ENCODE data around the gene DENND2A.
"Not testable (repeated sequence)": the region's sequence is repeated elsewhere in the genome, so short reads cannot be mapped to it uniquely, and the experiment has no call there.

Gene DENND2A

DNA sequence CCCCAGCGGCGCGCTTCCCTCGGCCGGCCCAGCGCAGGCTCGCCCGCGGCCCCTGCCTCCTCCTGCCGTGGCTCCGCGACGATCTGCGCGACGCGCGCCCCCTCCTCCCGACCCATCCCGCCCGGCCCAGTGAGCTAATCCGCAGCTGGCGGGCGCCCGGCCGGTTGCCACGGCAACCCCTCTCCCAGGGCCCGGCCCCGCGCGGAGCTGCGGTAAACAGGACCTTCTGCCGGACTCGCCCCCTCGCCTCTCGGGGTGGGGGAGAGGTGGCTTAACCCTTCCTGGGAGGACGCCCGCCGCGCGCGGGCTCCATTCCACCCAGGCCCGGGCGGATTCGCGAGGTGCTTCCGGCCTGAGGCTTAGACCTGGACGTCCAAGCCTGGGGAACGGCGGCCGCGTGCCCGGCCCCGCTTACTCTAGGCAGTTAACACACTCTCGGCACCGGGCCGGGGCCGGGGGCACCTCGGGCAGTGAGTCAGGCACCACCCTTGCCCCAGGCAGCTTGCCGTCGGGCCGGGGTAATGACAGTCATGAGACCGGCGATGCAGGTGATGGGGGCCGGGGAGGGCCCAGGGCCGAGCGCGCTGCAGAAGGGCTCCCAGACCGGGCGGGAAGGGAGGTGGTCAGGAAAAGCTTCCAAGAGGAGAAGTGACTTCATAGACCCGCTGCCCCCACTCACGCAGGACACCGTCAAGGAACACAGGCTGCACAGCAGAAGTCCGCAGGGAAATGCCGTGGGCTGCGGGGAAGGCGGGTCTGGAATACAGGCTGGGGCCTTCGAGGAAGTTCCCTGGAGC lies at the start of gene DENND2A:
Gene DENND2A, minus strand, starts transcription at position 87 of the 797 bp plus-strand sequence. CDS start 38,416 bp downstream, outside the sequence.
- no peak for DNase-seq (ENCODE audit: low read depth)

DNA sequence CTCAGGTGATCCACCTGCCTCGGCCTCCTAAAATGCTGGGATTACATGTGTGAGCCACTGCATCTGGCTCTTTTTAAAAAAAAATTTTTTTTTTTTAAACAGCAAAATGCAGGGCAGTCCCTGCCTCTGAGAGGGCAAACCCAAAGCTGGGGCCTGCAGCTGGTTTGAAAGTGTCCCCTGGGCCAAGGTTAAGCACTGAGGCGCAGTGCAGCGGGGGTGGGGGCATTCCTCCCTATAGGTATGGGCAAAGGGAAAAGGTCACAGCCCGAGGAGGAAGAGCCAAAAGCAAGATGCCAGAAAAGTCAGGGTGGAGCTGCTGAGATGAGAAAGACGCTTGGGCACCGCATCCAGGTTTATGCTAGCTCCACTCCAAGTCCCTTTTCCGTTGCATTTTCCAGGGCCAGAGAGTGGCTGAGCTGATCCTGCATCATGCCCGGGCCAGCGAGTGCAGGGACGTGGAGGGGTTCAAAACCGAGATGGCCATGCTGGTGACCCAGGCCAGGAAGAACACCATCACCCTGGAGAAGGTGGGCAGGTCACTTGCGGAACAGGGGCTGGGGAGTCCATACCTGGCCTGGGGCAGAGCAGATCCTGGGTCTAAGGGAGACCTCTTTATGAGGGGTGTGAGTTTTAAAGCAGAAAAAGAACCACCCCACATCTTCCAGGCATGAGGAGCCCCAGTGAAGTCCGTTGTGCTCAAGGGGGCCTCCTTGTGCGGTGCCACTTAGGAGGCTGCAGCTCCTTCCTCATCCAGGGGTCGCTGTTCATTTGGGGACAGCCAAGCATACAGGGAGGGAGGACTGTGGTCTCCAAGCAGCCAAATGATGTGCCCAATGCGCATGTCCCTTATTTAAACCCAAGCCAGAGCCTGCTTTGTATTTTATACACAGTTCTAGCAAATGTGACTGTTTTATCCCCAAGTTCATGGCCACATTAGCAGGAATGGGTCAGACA lies 48.9 kb upstream of the DENND2A start:
- no peak for DNase-seq (ENCODE audit: low read depth)

- no peak for DNase-seq (ENCODE audit: low read depth)
Observed at GRCh38 chr7:140688341-140688740, 47.7 kb upstream of the DENND2A start.

DNA sequence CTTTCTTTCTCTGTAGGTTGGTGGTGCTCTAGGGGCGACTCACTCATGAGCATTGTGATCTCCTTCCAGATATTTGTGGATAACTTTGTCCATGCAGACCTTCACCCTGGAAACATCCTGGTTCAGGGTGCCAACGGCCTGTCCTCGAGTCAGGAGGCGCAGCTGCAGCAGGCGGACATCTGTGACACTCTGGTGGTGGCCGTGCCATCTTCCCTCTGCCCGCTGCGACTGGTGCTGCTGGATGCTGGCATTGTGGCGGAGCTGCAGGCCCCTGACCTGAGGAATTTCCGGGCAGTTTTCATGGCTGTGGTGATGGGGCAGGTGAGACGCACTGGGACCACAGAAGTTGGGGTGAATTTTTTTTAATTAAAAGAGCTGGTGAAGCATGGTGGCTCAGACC lies 46.3 kb upstream of the DENND2A start:
- DNase-seq (ENCODE audit: low read depth) = no peak

DNA sequence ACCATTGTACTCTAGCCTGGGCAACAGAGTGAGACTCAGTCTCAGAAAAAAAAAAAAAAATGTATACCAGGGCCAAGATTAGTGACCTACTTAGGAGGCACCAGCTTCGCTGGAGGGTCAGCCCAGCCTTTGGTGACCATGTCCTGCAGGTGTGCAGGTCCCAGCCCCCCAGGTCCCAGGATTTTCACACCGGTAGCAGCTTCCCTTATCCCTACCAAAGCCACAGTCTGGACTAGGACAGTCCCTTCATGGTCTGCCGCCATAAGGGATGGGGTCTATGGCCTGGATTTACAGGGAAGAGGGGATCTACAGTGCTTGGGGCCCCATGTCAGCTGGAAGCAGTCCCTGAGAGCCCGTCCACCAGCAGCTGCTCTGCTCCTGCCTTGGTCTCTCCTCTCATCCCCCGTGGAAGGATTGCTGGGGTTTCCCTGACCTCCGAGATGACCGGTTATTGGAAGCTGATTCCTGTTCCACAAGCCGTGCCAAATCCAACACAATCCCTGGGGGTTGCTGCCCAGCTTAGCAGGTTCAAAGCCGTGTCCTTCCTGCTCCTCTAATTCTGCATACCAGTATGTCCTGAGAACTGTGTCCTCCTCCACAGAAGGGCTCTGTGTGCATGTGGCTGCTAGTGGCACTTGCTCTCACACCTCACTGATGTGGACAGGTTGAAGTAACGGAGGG lies 44.9 kb upstream of the DENND2A start:
- DNase-seq (ENCODE audit: low read depth) = no peak

- DNase-seq (ENCODE audit: low read depth) = no peak
Observed at GRCh38 chr7:140684066-140684950, 43.7 kb upstream of the DENND2A start.

- no peak for DNase-seq (ENCODE audit: low read depth)
Observed at GRCh38 chr7:140683657-140684056, 43.0 kb upstream of the DENND2A start.

GRCh38 chr7:140681766-140682165 lies 41.2 kb upstream of the DENND2A start:
- no peak for DNase-seq (ENCODE audit: low read depth)

DNA sequence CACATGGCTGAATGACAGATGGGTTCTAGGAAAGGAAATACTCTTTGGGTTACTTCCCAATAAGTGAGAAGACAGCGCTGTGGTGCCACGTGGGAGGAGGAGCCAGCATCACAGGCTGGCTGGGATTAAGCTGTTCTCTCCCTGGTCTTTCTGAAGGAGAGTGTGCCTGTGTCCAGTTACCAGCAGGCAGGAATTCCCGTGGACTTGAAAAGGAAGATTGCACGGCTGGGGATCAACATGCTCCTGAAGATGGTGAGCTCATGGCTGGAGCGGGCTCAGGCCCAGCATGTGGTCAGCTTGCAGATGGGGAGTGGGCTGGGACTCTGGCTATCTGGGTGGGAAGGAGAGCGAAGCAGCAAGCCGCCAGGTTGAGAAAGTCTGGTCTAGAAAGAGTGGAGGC lies 40.3 kb upstream of the DENND2A start:
- no peak for DNase-seq (ENCODE audit: low read depth)

DNA sequence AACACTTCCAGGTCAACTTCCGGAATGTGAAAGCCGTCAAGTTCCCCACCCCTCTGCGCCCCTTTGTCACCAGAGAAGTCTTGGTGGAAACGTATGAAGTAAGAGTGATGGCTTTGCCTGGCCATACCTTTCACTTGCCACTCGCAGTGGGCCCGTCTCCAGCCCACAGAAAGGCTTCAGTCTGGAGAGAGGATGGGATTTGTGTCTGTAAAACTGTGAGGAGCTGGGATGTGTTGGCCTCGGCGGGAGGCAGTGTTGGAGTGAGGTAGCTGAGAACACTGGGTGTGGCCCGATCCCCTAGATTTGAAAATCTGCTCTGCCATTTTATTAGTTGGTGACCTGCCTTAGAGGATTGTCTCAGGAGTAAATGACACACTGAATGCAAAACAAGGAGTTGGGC lies 38.6 kb upstream of the DENND2A start:
- no peak for DNase-seq (ENCODE audit: low read depth)

DNA sequence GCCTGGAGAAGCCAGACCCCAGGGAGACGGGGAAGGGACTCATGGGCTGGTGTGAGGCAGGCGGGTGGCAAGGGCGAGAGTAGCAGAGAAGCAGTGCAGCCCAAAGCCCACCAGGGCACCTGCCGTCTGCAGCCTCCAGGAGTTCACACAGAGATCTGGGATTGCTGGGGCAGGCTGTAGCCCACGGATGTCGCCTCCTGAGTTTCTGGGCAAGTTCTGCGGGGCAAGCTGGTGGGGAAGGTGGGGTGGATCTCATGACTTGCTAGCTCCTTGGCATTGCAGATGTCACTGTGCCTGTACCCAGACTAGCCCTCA lies 38.2 kb upstream of the DENND2A start:
- DNase-seq (ENCODE audit: low read depth) = no peak

GRCh38 chr7:140678081-140678815 lies 37.6 kb upstream of the DENND2A start:
- no peak for DNase-seq (ENCODE audit: low read depth)

- DNase-seq (ENCODE audit: low read depth) = no peak
Observed at GRCh38 chr7:140677496-140677895, 36.9 kb upstream of the DENND2A start.

DNA sequence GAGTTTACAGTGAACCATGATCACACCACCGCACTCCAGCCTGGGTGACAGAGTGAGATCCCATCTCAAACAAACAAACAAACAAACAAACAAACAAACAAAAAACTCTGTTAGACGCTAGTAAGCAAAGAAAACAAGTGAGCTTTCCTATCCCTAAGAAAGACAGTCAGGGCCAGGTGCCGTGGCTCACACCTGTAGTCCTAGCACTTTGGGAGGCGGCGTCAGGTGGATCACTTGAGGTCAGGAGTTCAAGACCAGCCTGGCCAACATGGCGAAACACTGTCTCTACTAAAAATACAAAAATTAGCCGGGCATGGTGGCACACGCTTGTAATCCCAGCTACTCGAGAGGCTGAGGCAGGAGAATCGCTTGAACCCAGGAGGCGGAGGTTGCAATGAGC lies 36.3 kb upstream of the DENND2A start:
- DNase-seq (ENCODE audit: low read depth) = not testable (repeated sequence)

GRCh38 chr7:140676306-140676705 lies 35.7 kb upstream of the DENND2A start:
- DNase-seq (ENCODE audit: low read depth) = no peak

DNA sequence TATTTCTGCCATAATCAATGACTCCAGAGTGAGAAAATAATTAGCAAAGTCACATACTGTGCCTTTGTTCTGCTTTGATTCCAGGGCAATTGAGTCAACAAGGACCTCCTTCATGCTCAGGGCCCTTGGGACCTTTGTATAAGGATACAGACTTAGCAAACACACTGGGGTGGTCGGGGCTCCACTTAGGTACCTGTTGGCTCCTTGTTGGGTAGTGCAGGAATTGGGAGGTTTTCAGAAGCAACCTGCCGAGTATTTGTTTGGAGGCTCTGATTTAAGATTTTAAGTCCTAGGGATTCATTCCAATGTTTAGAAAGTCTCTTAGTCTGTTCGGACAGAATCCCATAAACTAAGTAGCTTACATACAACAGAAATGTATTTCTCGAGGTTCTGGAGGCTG lies 35.1 kb upstream of the DENND2A start:
- no peak for DNase-seq (ENCODE audit: low read depth)

DNA sequence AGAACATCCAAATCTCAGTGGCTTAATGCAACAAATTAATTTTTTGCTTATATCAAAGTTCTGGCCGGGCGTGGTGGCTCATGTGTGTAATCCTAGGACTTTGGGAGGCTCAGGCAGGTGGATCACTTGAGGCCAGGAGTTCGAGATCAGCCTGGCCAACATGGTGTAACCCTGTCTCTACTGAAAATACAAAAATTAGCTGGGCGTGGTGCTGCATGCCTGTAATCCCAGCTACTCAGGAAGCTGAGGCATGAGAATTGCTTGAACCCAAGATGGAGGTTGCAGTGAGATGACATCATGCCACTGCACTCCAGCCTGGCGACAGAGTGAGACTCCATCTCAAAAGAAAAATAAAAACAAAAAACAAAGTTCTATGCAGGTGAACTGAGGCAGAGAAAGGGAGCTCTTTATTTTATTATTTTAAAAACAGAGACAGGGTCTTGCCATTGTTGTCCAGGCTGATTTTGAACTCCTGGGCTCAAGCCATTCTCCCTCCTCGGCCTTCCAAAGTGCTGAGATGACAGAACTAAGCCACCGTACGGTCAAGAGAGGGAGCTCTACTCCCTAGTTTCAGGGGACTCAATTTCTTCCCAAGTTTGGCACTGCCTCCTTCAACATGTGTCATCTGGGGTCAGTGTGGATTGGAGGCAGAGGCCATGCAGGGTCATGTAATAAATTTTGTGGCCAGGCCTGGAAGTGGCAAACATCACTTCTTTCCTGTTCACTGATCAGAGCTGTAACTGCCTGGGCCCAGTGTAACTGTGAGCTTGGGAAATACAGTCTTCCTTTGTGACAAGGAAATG lies 34.5 kb upstream of the DENND2A start:
- no peak for DNase-seq (ENCODE audit: low read depth)

- DNase-seq (ENCODE audit: low read depth) = no peak
Observed at GRCh38 chr7:140674356-140674800, 33.8 kb upstream of the DENND2A start.

- no peak for DNase-seq (ENCODE audit: low read depth)
Observed at GRCh38 chr7:140673774-140674155, 33.2 kb upstream of the DENND2A start.
